Activated naive CD8-positive, alpha-beta T cell treated with anti-CD3 and anti-CD28 coated beads, Interleukin-2, amount 50 U/mL, for 24 hours (primary cell): ENCODE results near the gene BEAN1.

Source experiments
- ATAC-seq: fragments of 150-1000 bp; cut with Tn5 transposase; one replicate; pipeline ENCODE4 v1.10.0; 2021
- DNase-seq: peaks from one replicate; pipeline ENCODE4 v3.0.0; 2021
- H3K27ac Mint-ChIP-seq: one replicate; pipeline ENCODE4 v1.8.0; 2021; ENCODE audit warnings: mild to moderate bottlenecking, mixed read lengths
- H3K27me3 Mint-ChIP-seq: one replicate; pipeline ENCODE4 v1.8.0; 2021; ENCODE audit warnings: mixed read lengths
- H3K36me3 Mint-ChIP-seq: one replicate; pipeline ENCODE4 v1.8.0; 2021; ENCODE audit warnings: low read depth, mixed read lengths
- H3K4me1 Mint-ChIP-seq: one replicate; pipeline ENCODE4 v1.8.0; 2021; ENCODE audit warnings: mixed read lengths
- H3K4me3 Mint-ChIP-seq: one replicate; pipeline ENCODE4 v1.8.0; 2021; ENCODE audit warnings: mild to moderate bottlenecking, moderate library complexity, mixed read lengths
- H3K9me3 Mint-ChIP-seq: one replicate; pipeline ENCODE4 v1.8.0; 2021; ENCODE audit warnings: mixed read lengths

BEAN1 gene

GRCh38 chr16:66484453-66485213 lies 57.5 kb downstream of the BEAN1 start:
- H3K27ac Mint-ChIP-seq: no peak overlapping the region
- H3K36me3 Mint-ChIP-seq: no peaks in the 10 kb centered on the region
- H3K27me3 Mint-ChIP-seq: no peaks in the 10 kb centered on the region
- DNase-seq: no peak
- ATAC-seq: no peak
- peaks cover 15% of the 10 kb centered on the region for H3K4me1 Mint-ChIP-seq
- H3K4me3 Mint-ChIP-seq: no peak overlapping the region
- H3K9me3 Mint-ChIP-seq: no peaks in the 10 kb centered on the region

GRCh38 chr16:66485376-66485775 lies 58.3 kb downstream of the BEAN1 start:
- Mint-ChIP-seq H3K4me1 (peaks cover 15% of the 10 kb centered on the region), H3K27me3 (no peaks in the 10 kb centered on the region), H3K4me3 (no peak overlapping the region), H3K27ac (no peak overlapping the region), H3K36me3 (no peaks in the 10 kb centered on the region), H3K9me3 (no peaks in the 10 kb centered on the region)
- ATAC-seq: no peak
- DNase-seq: no peak

- ATAC-seq: no peak
- no peak for DNase-seq
- Mint-ChIP-seq H3K9me3 (no peaks in the 10 kb centered on the region), H3K27ac (no peak overlapping the region), H3K4me3 (no peak overlapping the region), H3K4me1 (peaks cover 18% of the 10 kb centered on the region), H3K36me3 (no peaks in the 10 kb centered on the region), H3K27me3 (no peaks in the 10 kb centered on the region)
Measured at GRCh38 chr16:66486199-66486772, 59.2 kb downstream of the BEAN1 start.

- no peak for DNase-seq
- no peaks in the 10 kb centered on the region for H3K9me3 Mint-ChIP-seq
- no peak overlapping the region for H3K4me3 Mint-ChIP-seq
- ATAC-seq: no peak
- H3K27me3 Mint-ChIP-seq: no peaks in the 10 kb centered on the region
- no peak overlapping the region for H3K27ac Mint-ChIP-seq
- H3K4me1 Mint-ChIP-seq: peaks cover 21% of the 10 kb centered on the region
- no peaks in the 10 kb centered on the region for H3K36me3 Mint-ChIP-seq
Measured at GRCh38 chr16:66486773-66487579, 59.9 kb downstream of the BEAN1 start.

- Mint-ChIP-seq H3K27ac (no peak overlapping the region), H3K4me3 (no peak overlapping the region), H3K9me3 (no peaks in the 10 kb centered on the region), H3K27me3 (no peaks in the 10 kb centered on the region), H3K4me1 (peaks cover 21% of the 10 kb centered on the region), H3K36me3 (no peaks in the 10 kb centered on the region)
- ATAC-seq (no peak), DNase-seq (no peak)
Measured at GRCh38 chr16:66487580-66488275, 60.6 kb downstream of the BEAN1 start.

- H3K4me1 Mint-ChIP-seq: peaks cover 13% of the 10 kb centered on the region
- H3K9me3 Mint-ChIP-seq: no peaks in the 10 kb centered on the region
- DNase-seq: no peak
- H3K27me3 Mint-ChIP-seq: no peaks in the 10 kb centered on the region
- no peak overlapping the region for H3K4me3 Mint-ChIP-seq
- no peak for ATAC-seq
- H3K27ac Mint-ChIP-seq: no peak overlapping the region
- H3K36me3 Mint-ChIP-seq: no peaks in the 10 kb centered on the region
Measured at GRCh38 chr16:66488505-66488904, 61.4 kb downstream of the BEAN1 start.

- no peak overlapping the region for H3K27ac Mint-ChIP-seq
Measured at GRCh38 chr16:66489385-66489784, 62.3 kb downstream of the BEAN1 start.

GRCh38 chr16:66489818-66490217 lies 62.7 kb downstream of the BEAN1 start:
- ATAC-seq (no peak), DNase-seq (no peak)
- Mint-ChIP-seq H3K27ac (no peak overlapping the region), H3K4me1 (peaks cover 6% of the 10 kb centered on the region), H3K9me3 (no peaks in the 10 kb centered on the region), H3K36me3 (no peaks in the 10 kb centered on the region), H3K27me3 (no peaks in the 10 kb centered on the region), H3K4me3 (no peak overlapping the region)

More at GRCh38 chr16:66489385-66489784, 62.3 kb downstream of the BEAN1 start:
- H3K27me3 Mint-ChIP-seq: no peaks in the 10 kb centered on the region
- H3K36me3 Mint-ChIP-seq: no peaks in the 10 kb centered on the region
- no peak overlapping the region for H3K4me3 Mint-ChIP-seq
- no peak for ATAC-seq
- peaks cover 6% of the 10 kb centered on the region for H3K4me1 Mint-ChIP-seq
- no peak for DNase-seq
- no peaks in the 10 kb centered on the region for H3K9me3 Mint-ChIP-seq

GRCh38 chr16:66490774-66491715 lies 64.0 kb downstream of the BEAN1 start:
- Mint-ChIP-seq H3K27ac (no peak overlapping the region), H3K36me3 (no peaks in the 10 kb centered on the region), H3K4me1 (peaks cover 6% of the 10 kb centered on the region), H3K9me3 (no peaks in the 10 kb centered on the region), H3K4me3 (no peak overlapping the region), H3K27me3 (no peaks in the 10 kb centered on the region)
- no peak for DNase-seq
- ATAC-seq: no peak

- DNase-seq: no peak
- ATAC-seq: no peak
Measured at GRCh38 chr16:66491716-66492064, 64.6 kb downstream of the BEAN1 start.

GRCh38 chr16:66493490-66494401 lies 66.7 kb downstream of the BEAN1 start:
- H3K9me3 Mint-ChIP-seq: no peaks in the 10 kb centered on the region
- no peak overlapping the region for H3K27ac Mint-ChIP-seq
- H3K4me3 Mint-ChIP-seq: no peak overlapping the region
- no peaks in the 10 kb centered on the region for H3K27me3 Mint-ChIP-seq
- H3K4me1 Mint-ChIP-seq: peaks cover 6% of the 10 kb centered on the region
- ATAC-seq (no peak), DNase-seq (no peak)
- H3K36me3 Mint-ChIP-seq: no peaks in the 10 kb centered on the region

More at GRCh38 chr16:66491716-66492064, 64.6 kb downstream of the BEAN1 start:
- no peaks in the 10 kb centered on the region for H3K9me3 Mint-ChIP-seq
- H3K27ac Mint-ChIP-seq: no peak overlapping the region
- H3K4me3 Mint-ChIP-seq: no peak overlapping the region
- H3K4me1 Mint-ChIP-seq: peaks cover 6% of the 10 kb centered on the region
- no peaks in the 10 kb centered on the region for H3K27me3 Mint-ChIP-seq
- no peaks in the 10 kb centered on the region for H3K36me3 Mint-ChIP-seq

GRCh38 chr16:66494916-66495315 lies 67.8 kb downstream of the BEAN1 start:
- H3K36me3 Mint-ChIP-seq: no peaks in the 10 kb centered on the region
- no peak overlapping the region for H3K27ac Mint-ChIP-seq
- DNase-seq (no peak), ATAC-seq (no peak)
- H3K9me3 Mint-ChIP-seq: no peaks in the 10 kb centered on the region
- peaks cover 6% of the 10 kb centered on the region for H3K4me1 Mint-ChIP-seq
- no peaks in the 10 kb centered on the region for H3K27me3 Mint-ChIP-seq
- H3K4me3 Mint-ChIP-seq: no peak overlapping the region

GRCh38 chr16:66495440-66495839 lies 68.3 kb downstream of the BEAN1 start:
- no peak for ATAC-seq
- H3K4me1 Mint-ChIP-seq: peaks cover 6% of the 10 kb centered on the region

More at GRCh38 chr16:66495440-66495839, 68.3 kb downstream of the BEAN1 start:
- H3K9me3 Mint-ChIP-seq: no peaks in the 10 kb centered on the region
- H3K27ac Mint-ChIP-seq: no peak overlapping the region
- DNase-seq: no peak
- H3K4me3 Mint-ChIP-seq: no peak overlapping the region
- H3K36me3 Mint-ChIP-seq: no peaks in the 10 kb centered on the region
- H3K27me3 Mint-ChIP-seq: no peaks in the 10 kb centered on the region
